Measurements from ENCODE around the gene PATJ.

DNA sequence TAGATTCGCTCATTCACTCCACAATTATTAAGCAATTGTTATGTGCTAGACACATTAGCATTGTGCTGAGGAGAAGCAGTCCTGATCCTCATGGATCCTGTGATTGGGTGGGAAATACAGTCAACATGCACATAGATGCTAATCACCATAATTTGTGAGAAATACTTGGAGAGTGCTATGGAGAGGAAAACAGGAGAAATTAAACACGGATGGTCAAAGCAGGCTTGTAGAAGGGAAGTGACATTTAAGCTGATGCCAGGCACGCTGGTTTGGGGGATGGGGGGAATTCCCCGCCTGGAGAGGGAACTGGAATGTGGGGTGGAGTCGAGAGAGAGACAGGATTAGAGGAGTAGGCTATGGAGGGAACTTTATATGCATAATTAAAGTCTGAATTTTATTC lies 400.2 kb downstream of the PATJ start:
- TF ChIP-seq, protein P1, sequence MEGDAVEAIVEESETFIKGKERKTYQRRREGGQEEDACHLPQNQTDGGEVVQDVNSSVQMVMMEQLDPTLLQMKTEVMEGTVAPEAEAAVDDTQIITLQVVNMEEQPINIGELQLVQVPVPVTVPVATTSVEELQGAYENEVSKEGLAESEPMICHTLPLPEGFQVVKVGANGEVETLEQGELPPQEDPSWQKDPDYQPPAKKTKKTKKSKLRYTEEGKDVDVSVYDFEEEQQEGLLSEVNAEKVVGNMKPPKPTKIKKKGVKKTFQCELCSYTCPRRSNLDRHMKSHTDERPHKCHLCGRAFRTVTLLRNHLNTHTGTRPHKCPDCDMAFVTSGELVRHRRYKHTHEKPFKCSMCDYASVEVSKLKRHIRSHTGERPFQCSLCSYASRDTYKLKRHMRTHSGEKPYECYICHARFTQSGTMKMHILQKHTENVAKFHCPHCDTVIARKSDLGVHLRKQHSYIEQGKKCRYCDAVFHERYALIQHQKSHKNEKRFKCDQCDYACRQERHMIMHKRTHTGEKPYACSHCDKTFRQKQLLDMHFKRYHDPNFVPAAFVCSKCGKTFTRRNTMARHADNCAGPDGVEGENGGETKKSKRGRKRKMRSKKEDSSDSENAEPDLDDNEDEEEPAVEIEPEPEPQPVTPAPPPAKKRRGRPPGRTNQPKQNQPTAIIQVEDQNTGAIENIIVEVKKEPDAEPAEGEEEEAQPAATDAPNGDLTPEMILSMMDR (IDR thresholded peaks at IDR 0.05): no peak
- no peak for TF ChIP-seq EZH2 (IDR thresholded peaks at IDR 0.05; ENCODE audit: borderline replicate concordance, insufficient read depth, low read depth, low read length, poor library complexity, severe bottlenecking)
